Activated CD4-positive, alpha-beta T cell treated with anti-CD3 and anti-CD28 coated beads for 1 hour (primary cell): Measurements from ENCODE around the gene OR10G4.
"Not testable (repeated sequence)": the region's sequence is repeated elsewhere in the genome, so short reads cannot be mapped to it uniquely, and the experiment has no call there.

Experiments used
- DNase-seq: peaks from one replicate; pipeline ENCODE4 v3.0.0-alpha.2; 2020

OR10G4 gene, protein sequence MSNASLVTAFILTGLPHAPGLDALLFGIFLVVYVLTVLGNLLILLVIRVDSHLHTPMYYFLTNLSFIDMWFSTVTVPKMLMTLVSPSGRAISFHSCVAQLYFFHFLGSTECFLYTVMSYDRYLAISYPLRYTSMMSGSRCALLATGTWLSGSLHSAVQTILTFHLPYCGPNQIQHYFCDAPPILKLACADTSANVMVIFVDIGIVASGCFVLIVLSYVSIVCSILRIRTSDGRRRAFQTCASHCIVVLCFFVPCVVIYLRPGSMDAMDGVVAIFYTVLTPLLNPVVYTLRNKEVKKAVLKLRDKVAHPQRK

DNA sequence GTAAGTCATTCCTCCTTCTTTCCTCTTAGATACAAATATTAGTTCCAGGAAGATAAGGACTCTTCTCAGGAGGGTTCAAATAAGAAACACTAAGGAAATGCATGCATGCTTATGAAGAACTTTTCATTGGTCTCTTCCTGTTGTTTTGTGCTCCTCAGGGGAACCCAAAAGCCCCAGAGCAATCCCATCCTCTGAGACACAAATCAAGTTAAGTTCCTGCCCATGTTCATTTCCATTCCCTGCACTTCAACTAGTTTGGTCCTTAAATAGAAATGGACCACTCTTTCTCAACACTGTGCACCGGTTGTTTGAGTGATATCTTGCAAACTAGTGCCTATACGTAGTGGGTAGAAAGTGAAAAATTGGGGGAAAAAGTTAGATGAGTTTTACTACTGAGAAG lies at the start of gene OR10G4:
OR10G4 (plus strand) TSS at position 301 of the 400 bp plus-strand sequence. CDS start 2,578 bp downstream, outside the sequence.
- no peak for DNase-seq

GRCh38 chr11:123973816-123974215 lies 39.0 kb upstream of the OR10G4 start:
- no peak for DNase-seq

GRCh38 chr11:123976770-123977560 lies 35.8 kb upstream of the OR10G4 start:
- no peak for DNase-seq

DNA sequence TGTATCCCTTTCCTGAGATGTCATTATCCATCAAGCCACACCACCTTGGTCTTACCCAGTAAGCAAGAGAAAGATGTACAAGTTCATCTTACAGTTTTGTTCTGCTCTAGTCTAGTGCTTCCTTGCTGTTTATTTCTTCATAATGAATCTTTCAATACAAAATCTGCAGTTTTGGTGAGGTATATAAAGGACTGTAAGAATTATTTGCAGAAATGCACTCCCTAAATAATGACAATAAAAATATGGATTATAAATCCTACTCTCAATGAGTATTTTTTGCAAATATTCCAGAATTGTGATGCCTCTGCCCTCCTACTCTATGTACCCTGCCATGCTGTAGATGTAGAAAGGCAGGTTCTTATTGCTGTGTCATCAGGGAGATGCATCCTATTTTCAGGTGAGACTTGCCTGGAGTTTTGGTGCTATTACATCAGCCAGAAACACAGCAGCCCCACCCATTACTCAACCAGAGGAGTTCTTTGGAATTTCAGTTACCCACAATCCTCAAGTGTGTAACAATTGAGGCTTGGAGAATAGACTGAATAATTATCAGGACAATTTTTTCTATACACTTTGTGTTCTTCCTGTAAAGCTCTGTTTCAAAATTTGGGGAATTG lies 35.0 kb upstream of the OR10G4 start, which contains the start of gene OR10S1:
OR10S1 (minus strand) TSS at position 51 of the 617 bp plus-strand sequence. CDS start 117 bp downstream, outside the sequence.
- no peak for DNase-seq

- no peak for DNase-seq
Observed at GRCh38 chr11:123979311-123979710, 33.5 kb upstream of the OR10G4 start.

DNA sequence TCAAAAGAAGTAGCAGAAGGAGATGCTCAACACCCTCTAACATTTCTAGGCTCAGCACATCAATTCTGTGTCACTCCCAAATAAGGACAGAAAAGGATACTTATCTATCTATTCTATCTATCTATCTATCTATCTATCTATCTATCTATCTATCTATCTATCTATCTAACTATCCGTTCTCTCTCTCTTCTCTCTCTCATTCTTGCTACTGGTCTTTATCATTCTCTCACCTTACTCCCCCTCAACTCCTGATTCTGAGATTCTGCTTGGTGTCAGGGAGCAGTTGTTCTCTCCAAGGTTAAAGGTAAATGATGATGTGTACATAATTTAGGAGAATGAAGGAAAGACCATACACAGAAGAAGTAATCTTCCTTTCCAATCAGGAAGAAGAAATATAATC lies 17.7 kb upstream of the OR10G4 start, which contains the start of gene OR10G6:
OR10G6 (minus strand) TSS at position 43 of the 400 bp plus-strand sequence; CDS start at position 43, 0 bp downstream.
- no peak for DNase-seq

GRCh38 chr11:124015837-124016236 lies 3.0 kb downstream of the OR10G4 start:
- not testable (repeated sequence) for DNase-seq

DNA sequence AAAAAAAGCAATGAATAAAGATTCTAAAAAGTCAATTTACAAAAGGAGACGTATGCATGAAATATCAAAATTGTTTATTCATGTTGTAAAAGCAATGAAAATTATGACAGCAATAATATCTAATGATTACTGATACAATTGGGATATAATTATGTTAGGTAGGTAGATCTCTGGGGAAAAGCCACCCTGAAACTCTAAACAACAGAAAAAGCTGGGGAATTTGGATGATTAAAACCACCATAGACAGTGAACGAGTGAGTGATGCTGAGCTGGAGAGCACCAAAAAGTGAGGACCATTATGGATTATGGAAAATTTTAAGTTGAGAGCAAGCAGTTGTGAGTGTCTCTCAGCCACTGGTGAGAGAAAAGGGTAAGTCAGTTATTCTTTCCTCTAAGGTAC lies 13.7 kb downstream of the OR10G4 start, which contains the start of gene OR10G8:
OR10G8 (plus strand) TSS at position 301 of the 400 bp plus-strand sequence. CDS start 2,825 bp downstream, outside the sequence.
- DNase-seq, result no peak

GRCh38 chr11:124036666-124037065 lies 23.9 kb downstream of the OR10G4 start:
- DNase-seq, result no peak

- no peak for DNase-seq
Observed at GRCh38 chr11:124039557-124039956, 26.8 kb downstream of the OR10G4 start.

GRCh38 chr11:124041254-124041653 lies 28.5 kb downstream of the OR10G4 start, which contains the start of gene OR10G7:
TSS of gene OR10G7 (minus strand) at chr11:124041325. CDS start at chr11:124039001, 2,324 bp downstream.
- DNase-seq, result no peak

- no peak for DNase-seq
Observed at GRCh38 chr11:124043420-124043819, 30.6 kb downstream of the OR10G4 start.

- DNase-seq, result no peak
Observed at GRCh38 chr11:124050748-124051147, 38.0 kb downstream of the OR10G4 start.

DNA sequence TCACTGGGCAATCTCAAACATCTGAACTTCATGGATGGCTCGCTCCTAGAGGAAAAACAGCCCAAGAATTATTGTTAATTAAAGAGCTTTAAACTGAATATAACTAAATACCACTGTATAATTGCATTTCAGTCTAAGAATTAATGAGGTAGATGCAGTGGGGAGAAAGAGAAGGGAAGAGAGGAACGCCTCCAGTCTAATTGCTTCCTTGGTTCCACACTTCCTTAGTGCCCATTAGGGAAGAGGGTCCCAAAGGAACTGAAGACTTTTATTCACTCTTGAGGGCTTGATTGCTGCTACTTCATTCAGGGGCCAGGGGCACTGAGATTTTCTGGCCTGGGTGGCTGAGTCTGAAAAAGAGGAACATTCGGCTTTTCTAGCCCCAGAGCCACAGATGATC lies 40.2 kb downstream of the OR10G4 start:
- DNase-seq, result no peak
